Thyroid gland (tissue), 4 donors: ENCODE results near the gene WDFY2.

Experiments
- POLR2A ChIP-seq, 2 donors: fragments of 450-650 bp; IDR thresholded peaks; one replicate each; pipeline ENCODE4 v1.6.1; 2017; ENCODE audit warnings: antibody characterized with exemption in 2 of 2, mild to moderate bottlenecking in 2 of 2, moderate library complexity in 1 of 2
- TF ChIP-seq, protein P1 (sequence below), 6 experiments: fragments of 200-600 bp in 3 of 6; fragments of 450-650 bp in 3 of 6; sonication (generic) in 3 of 6; IDR thresholded peaks; one replicate each; pipeline ENCODE4 v1.5.1; 2016 to 2019; ENCODE audit warnings: antibody characterized with exemption in 6 of 6, mild to moderate bottlenecking in 2 of 6, inconsistent platforms in 1 of 6, moderate library complexity in 1 of 6

- TF ChIP-seq, protein P1, sequence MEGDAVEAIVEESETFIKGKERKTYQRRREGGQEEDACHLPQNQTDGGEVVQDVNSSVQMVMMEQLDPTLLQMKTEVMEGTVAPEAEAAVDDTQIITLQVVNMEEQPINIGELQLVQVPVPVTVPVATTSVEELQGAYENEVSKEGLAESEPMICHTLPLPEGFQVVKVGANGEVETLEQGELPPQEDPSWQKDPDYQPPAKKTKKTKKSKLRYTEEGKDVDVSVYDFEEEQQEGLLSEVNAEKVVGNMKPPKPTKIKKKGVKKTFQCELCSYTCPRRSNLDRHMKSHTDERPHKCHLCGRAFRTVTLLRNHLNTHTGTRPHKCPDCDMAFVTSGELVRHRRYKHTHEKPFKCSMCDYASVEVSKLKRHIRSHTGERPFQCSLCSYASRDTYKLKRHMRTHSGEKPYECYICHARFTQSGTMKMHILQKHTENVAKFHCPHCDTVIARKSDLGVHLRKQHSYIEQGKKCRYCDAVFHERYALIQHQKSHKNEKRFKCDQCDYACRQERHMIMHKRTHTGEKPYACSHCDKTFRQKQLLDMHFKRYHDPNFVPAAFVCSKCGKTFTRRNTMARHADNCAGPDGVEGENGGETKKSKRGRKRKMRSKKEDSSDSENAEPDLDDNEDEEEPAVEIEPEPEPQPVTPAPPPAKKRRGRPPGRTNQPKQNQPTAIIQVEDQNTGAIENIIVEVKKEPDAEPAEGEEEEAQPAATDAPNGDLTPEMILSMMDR (IDR thresholded peaks at IDR 0.05), result peak; percentile 13 to 91 (median 64)
- TF ChIP-seq POLR2A (IDR thresholded peaks at IDR 0.05), result peak in 1 of 2 donors; percentile 38
Observed at GRCh38 chr13:51797664-51798488, 213.6 kb downstream of the WDFY2 start.
